Lower lobe of right lung (tissue), 2 donors: Measurements from ENCODE around the gene SMCO3. TPM values are rescaled to one million over a fixed set of nuclear protein-coding genes. Genes with fewer than 3 reads are reported as not detected.

Experiments
- ATAC-seq, 2 donors: fragments of 200-7000 bp; cut with Tn5 transposase; one replicate each; pipeline ENCODE4 v1.9.1; 2020 to 2022; ENCODE audit warnings: mild to moderate bottlenecking in 2 of 2, moderate library complexity in 2 of 2
- DNase-seq: peaks from one replicate; pipeline ENCODE4 v3.0.0-alpha.2; 2020
- H3K27ac ChIP-seq: fragments of 200-600 bp; one replicate; pipeline ENCODE4 v1.8.0; 2022
- H3K27me3 ChIP-seq: fragments of 200-600 bp; one replicate; pipeline ENCODE4 v1.8.0; 2022; ENCODE audit warnings: low read depth
- H3K36me3 ChIP-seq: fragments of 200-600 bp; one replicate; pipeline ENCODE4 v1.8.0; 2022; ENCODE audit warnings: mild to moderate bottlenecking
- H3K4me1 ChIP-seq: fragments of 200-600 bp; one replicate; pipeline ENCODE4 v1.8.0; 2022
- H3K4me3 ChIP-seq: fragments of 200-600 bp; one replicate; pipeline ENCODE4 v1.8.0; 2022; ENCODE audit warnings: mild to moderate bottlenecking
- H3K9me3 ChIP-seq: fragments of 200-600 bp; one replicate; pipeline ENCODE4 v1.8.0; 2022
- CTCF ChIP-seq: fragments of 200-600 bp; IDR thresholded peaks from one replicate; pipeline ENCODE4 v1.8.0; 2022; ENCODE audit warnings: antibody characterized with exemption, mild to moderate bottlenecking
- intact Hi-C: fragments of 100-400 bp; cut with DNase I; formaldehyde crosslinking; loops from one replicate; pipeline ENCODE4 v1.11.0; 2022
- total RNA-seq: library from RNA; stranded (reverse); fragmentation: NEBNext Ultra II Directional; extraction: Animal tissue kit (Norgen Biotek cat#: 25700); gene quantifications from one replicate; pipeline ENCODE4 v1.2.1, GENCODE V29; 2021
- donor health status: DM: no; HTN: yes; CAD: no; lungs with severe emphysema.

SMCO3 gene
- total RNA-seq, 1 donor from 2014 or later, result 0.68 TPM

GRCh38 chr12:14775636-14775980, 38.4 kb downstream of the SMCO3 start:
- ATAC-seq, result no peak

GRCh38 chr12:14774906-14775635, 38.9 kb downstream of the SMCO3 start:
- peaks cover 23% of the 10 kb centered on the region for H3K4me1 ChIP-seq
- no peaks in the 10 kb centered on the region for H3K36me3 ChIP-seq
- DNase-seq (peak; percentile 69), ATAC-seq (peak; percentile 40 to 51)
- H3K4me3 ChIP-seq, result peak overlapping the region; percentile 75
- H3K9me3 ChIP-seq, result no peaks in the 10 kb centered on the region
- H3K27ac ChIP-seq, result peak overlapping the region; percentile 97
- intact Hi-C loops, result no loop called here
- no peak for TF ChIP-seq CTCF
- H3K27me3 ChIP-seq, result no peaks in the 10 kb centered on the region

More at GRCh38 chr12:14775636-14775980, 38.4 kb downstream of the SMCO3 start:
- Histone ChIP-seq H3K9me3 (no peaks in the 10 kb centered on the region), H3K4me1 (peaks cover 23% of the 10 kb centered on the region), H3K4me3 (peak overlapping the region; percentile 75), H3K27me3 (no peaks in the 10 kb centered on the region), H3K36me3 (no peaks in the 10 kb centered on the region), H3K27ac (peak overlapping the region; percentile 97)
- no peak for DNase-seq
- intact Hi-C loops, result no loop called here
- TF ChIP-seq CTCF, result no peak

- peak; percentile 86 to 90 for ATAC-seq
- H3K4me3 ChIP-seq, result peak overlapping the region; percentile 75
- H3K27ac ChIP-seq, result peak overlapping the region; percentile 97
- DNase-seq, result peak; percentile 96
- TF ChIP-seq CTCF, result no peak
- intact Hi-C loops, result no loop called here
- no peaks in the 10 kb centered on the region for H3K27me3 ChIP-seq
- no peaks in the 10 kb centered on the region for H3K9me3 ChIP-seq
- no peaks in the 10 kb centered on the region for H3K36me3 ChIP-seq
- peaks cover 23% of the 10 kb centered on the region for H3K4me1 ChIP-seq
Measured at GRCh38 chr12:14774074-14774905, 39.7 kb downstream of the SMCO3 start.

GRCh38 chr12:14773685-14774073, 40.3 kb downstream of the SMCO3 start:
- H3K36me3 ChIP-seq, result no peaks in the 10 kb centered on the region
- no peaks in the 10 kb centered on the region for H3K27me3 ChIP-seq
- no peaks in the 10 kb centered on the region for H3K9me3 ChIP-seq
- peak overlapping the region; percentile 97 for H3K27ac ChIP-seq
- TF ChIP-seq CTCF, result no peak
- peaks cover 26% of the 10 kb centered on the region for H3K4me1 ChIP-seq
- H3K4me3 ChIP-seq, result peak overlapping the region; percentile 75
- DNase-seq (peak; percentile 53), ATAC-seq (peak in 1 of 2 donors; percentile 0)
- intact Hi-C loops, result no loop called here

- ATAC-seq (no peak), DNase-seq (no peak)
- Histone ChIP-seq H3K27ac (no peak overlapping the region), H3K9me3 (no peaks in the 10 kb centered on the region), H3K36me3 (no peaks in the 10 kb centered on the region), H3K4me3 (no peak overlapping the region), H3K27me3 (no peaks in the 10 kb centered on the region), H3K4me1 (peaks cover 32% of the 10 kb centered on the region)
- intact Hi-C loops, result no loop called here
- TF ChIP-seq CTCF, result no peak
Measured at GRCh38 chr12:14772946-14773345, 41.0 kb downstream of the SMCO3 start.
